ENCODE results near the gene KCNN1. TPM values are rescaled to one million over a fixed set of nuclear protein-coding genes. Genes with fewer than 3 reads are reported as not detected.

The KCNN1 gene
- polyA plus RNA-seq, 3 donors = not detected

- H3K9me3 ChIP-seq (replicated peaks in 1 of 2; ENCODE audit: control insufficient read depth in 1 of 2, insufficient read depth in 1 of 2, low read length in 2 of 2) = peaks cover 0 to 4% of the 10 kb centered on the region in 2 donors
- 41% methylated on average over 9 of the region's 15 CpGs for WGBS (ENCODE audit: insufficient coverage)
- H3K9me3 Mint-ChIP-seq = peaks cover 0 to 9% (median 4%) of the 10 kb centered on the region in 7 donors
- peak overlapping the region; percentile 63 to 92 (median 78) for H3K27ac Mint-ChIP-seq
- H3K4me3 Mint-ChIP-seq = peak overlapping the region; percentile 34 to 76
- H3K27ac ChIP-seq (ENCODE audit: low read depth in 1 of 2, low read length in 2 of 2) = peak overlapping the region; percentile 62 to 72
- peaks cover 25 to 34% of the 10 kb centered on the region in 2 donors for H3K36me3 ChIP-seq (replicated peaks in 1 of 2; ENCODE audit: control insufficient read depth in 1 of 2, insufficient read depth in 2 of 2, low read length in 2 of 2)
- peak overlapping the region in 1 of 3 experiments; percentile 27 for H3K4me3 ChIP-seq (replicated peaks in 1 of 3; ENCODE audit: low read depth in 2 of 3, low read length in 3 of 3)
- peak in 2 of 3 donors; percentile 57 to 60 for DNase-seq
- no peaks in the 10 kb centered on the region for H3K27me3 ChIP-seq (ENCODE audit: control insufficient read depth in 2 of 2, insufficient read depth in 2 of 2, low read length in 2 of 2)
- no peak overlapping the region for H3K9ac ChIP-seq (ENCODE audit: insufficient read depth, low read length, poor library complexity, severe bottlenecking)
- peaks cover 34 to 37% of the 10 kb centered on the region in 2 donors for H3K36me3 Mint-ChIP-seq
- TF ChIP-seq CTCF (IDR thresholded peaks at IDR 0.05) = no peak
- peaks cover 16% of the 10 kb centered on the region for H4K20me1 ChIP-seq (ENCODE audit: insufficient read depth, low read length)
- peaks cover 0 to 6% (median 4%) of the 10 kb centered on the region in 3 donors for H3K27me3 Mint-ChIP-seq (ENCODE audit: low read depth in 3 of 3)
- peaks cover 74% of the 10 kb centered on the region for H3K4me1 Mint-ChIP-seq
- peaks cover 63 to 70% of the 10 kb centered on the region in 2 donors for H3K4me1 ChIP-seq (ENCODE audit: control insufficient read depth in 1 of 2, insufficient read depth in 2 of 2, low read length in 2 of 2)
- H2AFZ ChIP-seq (ENCODE audit: insufficient read depth, low read depth, low read length, poor library complexity, severe bottlenecking) = peak overlapping the region; percentile 38
- no peaks in the 10 kb centered on the region for H3K79me2 ChIP-seq (ENCODE audit: insufficient read depth, low read length)
- intact Hi-C loops (cut with micrococcal nuclease) = loop anchor here in 1 of 2 donors (1.0 kb wide), 1 partner anchor 8 kb away; no protein-coding TSS in a partner anchor
- peak overlapping the region; percentile 5 for H3K4me2 ChIP-seq (replicated peaks; ENCODE audit: extremely low read depth, low read length, poor library complexity, severe bottlenecking)
These were observed 50.6 kb downstream of the KCNN1 start for GRCh38 chr19:18017275-18018083.

DNA sequence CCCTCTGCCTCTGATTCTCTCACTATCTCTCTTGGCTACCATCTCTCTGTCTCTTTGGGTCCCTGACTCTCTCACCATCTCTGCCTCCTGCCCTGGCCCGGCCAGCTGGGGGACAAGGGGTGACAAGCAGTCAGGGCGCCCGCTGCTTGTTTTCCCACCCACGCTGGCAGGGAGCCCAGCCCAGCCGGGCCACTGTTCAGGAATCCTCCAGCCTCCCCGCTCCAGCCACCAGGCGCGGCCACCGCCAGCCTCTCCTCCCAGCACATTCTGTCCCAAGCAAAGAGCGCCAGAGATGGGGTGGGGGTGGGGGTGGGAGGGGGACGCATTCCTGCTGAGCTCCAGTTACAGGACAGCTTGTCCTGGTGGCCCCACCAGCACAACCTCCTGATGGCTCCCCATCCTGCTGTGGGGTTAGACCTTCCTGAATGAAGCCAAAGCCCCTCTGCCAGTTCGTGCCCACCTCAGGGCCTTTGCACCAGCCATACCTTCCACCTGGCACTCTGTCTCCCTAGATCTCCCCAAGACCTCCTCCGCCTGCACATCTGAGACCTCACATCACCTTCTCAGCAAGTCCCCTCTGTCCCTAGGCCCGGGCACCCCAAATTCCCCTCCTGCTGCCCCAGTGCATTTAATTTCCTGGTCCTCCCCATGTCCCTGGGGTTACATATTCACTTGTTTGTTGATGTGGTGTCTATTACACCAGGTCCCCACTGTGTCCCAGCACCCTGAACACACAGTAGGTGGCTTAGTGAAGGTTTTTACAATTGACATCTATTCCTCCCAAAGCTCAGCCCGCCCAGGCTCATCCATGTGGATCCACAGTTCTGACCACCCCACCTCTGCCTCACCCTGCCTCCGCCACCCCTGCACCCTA is 53.5 kb downstream of the KCNN1 start:
- H3K9ac ChIP-seq (ENCODE audit: insufficient read depth, low read length, poor library complexity, severe bottlenecking) = peak overlapping the region; percentile 67
- H3K79me2 ChIP-seq (ENCODE audit: insufficient read depth, low read length) = no peaks in the 10 kb centered on the region
- H3K9me3 ChIP-seq (replicated peaks in 1 of 2; ENCODE audit: control insufficient read depth in 1 of 2, insufficient read depth in 1 of 2, low read length in 2 of 2) = peaks cover 0 to 4% of the 10 kb centered on the region in 2 donors
- peak overlapping the region; percentile 60 for H2AFZ ChIP-seq (ENCODE audit: insufficient read depth, low read depth, low read length, poor library complexity, severe bottlenecking)
- 51% methylated on average over 8 of the region's 16 CpGs for WGBS (ENCODE audit: insufficient coverage)
- H3K36me3 Mint-ChIP-seq = peaks cover 5 to 10% of the 10 kb centered on the region in 2 donors
- no peak for DNase-seq
- H3K4me2 ChIP-seq (replicated peaks; ENCODE audit: extremely low read depth, low read length, poor library complexity, severe bottlenecking) = peak overlapping the region; percentile 63
- H3K36me3 ChIP-seq (replicated peaks in 1 of 2; ENCODE audit: control insufficient read depth in 1 of 2, insufficient read depth in 2 of 2, low read length in 2 of 2) = peaks cover 1 to 5% of the 10 kb centered on the region in 2 donors
- H3K9me3 Mint-ChIP-seq = peaks cover 0 to 10% (median 2%) of the 10 kb centered on the region in 7 donors
- TF ChIP-seq CTCF (IDR thresholded peaks at IDR 0.05) = no peak
- H3K4me3 Mint-ChIP-seq = peak overlapping the region in 1 of 2 donors; percentile 14
- peaks cover 81% of the 10 kb centered on the region for H3K4me1 Mint-ChIP-seq
- H4K20me1 ChIP-seq (ENCODE audit: insufficient read depth, low read length) = no peaks in the 10 kb centered on the region
- intact Hi-C loops (cut with micrococcal nuclease) = no loop called here
- H3K27me3 Mint-ChIP-seq (ENCODE audit: low read depth in 3 of 3) = peaks cover 0 to 8% (median 4%) of the 10 kb centered on the region in 3 donors
- H3K4me3 ChIP-seq (replicated peaks in 1 of 3; ENCODE audit: low read depth in 2 of 3, low read length in 3 of 3) = no peak overlapping the region
- peak overlapping the region; percentile 94 to 97 for H3K27ac ChIP-seq (ENCODE audit: low read depth in 1 of 2, low read length in 2 of 2)
- H3K27me3 ChIP-seq (ENCODE audit: control insufficient read depth in 2 of 2, insufficient read depth in 2 of 2, low read length in 2 of 2) = no peaks in the 10 kb centered on the region
- H3K4me1 ChIP-seq (ENCODE audit: control insufficient read depth in 1 of 2, insufficient read depth in 2 of 2, low read length in 2 of 2) = peaks cover 84 to 89% of the 10 kb centered on the region in 2 donors
- peak overlapping the region; percentile 94 to 100 (median 97) for H3K27ac Mint-ChIP-seq

All from CD14-positive monocyte (primary cell).